HG03558 (cell line): ENCODE measurements around the gene TNFAIP3.

Experiments used
- ATAC-seq: cut with Tn5 transposase; IDR thresholded peaks from one replicate; pipeline ENCODE4 v1.9.1; 2021; ENCODE audit warnings: moderate number of reproducible peaks; ENCODE audit not compliant: unreplicated experiment; ENCODE audit errors: extremely low read depth

The TNFAIP3 gene

DNA sequence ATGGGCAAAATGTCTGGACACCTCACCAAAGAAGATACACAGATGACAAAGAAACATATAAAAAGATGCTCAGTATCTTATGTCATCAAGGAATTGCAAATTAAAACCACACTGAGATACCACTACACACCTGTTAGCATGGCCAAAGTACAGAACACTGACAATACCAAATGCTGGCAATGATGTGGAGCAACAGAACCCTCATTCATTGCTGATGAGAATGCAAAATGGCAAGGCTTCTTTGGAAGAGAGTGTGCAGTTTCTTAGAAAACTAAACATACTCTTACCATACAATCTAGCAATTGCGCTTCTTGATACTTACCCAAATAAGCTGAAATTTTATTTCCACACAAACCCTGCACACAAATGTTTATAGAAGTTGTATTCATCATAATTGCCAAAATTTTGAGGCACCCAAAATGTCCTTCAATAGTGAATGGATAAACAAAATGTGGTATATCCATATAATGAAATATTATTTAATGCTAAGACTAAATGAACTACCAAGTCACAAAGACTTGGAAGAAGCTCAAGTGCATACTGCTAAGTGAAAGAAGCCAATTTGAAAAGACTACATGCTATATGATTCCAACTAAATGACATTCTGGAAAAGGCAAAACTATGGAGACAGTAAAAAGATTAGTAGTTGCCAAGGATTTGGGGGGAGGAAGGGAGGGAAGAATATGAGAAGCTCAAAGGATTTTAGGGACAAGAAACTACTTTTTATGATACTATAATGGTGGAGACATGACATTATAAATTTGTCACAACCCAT lies 50.7 kb downstream of the TNFAIP3 start:
- ATAC-seq, result no peak

- no peak for ATAC-seq
Measured at GRCh38 chr6:137919502-137919823, 52.4 kb downstream of the TNFAIP3 start.

DNA sequence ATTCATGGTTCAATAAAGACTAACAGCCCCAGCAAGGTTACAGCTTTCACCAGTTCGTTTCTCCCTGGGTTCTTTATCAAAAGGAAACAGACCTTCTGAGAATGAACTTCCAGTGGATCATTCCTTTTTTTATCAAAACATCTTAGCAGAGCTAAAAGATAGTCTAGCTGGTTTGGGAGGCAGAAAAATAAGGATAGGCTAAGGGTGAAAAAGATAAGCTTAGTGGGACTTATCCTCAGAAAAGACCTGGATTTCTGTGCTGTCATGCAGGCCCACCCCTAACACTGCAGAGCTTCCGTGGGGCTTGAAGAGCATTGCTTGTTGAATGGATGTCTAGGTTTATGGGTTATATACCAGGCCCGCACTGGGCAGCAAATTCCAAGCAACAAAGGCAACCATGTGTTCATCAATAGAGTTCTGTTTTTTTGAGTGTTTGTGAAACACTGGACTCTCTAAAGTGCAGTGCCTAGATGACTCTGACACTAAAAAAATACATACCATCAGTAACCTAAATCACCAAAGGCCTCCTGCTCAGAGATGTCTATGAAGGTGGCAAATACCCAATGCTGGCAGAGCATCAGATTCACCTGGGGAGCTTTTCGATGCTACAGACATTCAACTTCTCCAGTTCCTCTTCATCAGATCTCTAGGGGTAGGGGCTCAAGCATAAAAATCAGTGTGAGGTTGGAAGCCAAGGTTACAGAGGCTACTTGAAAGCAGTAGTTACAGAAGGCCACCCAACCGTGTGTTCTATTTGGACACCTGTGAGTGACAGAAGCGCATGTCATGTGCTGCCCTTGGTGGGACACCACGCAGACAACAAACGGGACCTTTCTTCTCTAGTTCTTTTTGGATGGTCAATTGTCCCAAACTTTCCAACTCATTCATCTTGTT lies 53.0 kb downstream of the TNFAIP3 start:
- ATAC-seq, result no peak

DNA sequence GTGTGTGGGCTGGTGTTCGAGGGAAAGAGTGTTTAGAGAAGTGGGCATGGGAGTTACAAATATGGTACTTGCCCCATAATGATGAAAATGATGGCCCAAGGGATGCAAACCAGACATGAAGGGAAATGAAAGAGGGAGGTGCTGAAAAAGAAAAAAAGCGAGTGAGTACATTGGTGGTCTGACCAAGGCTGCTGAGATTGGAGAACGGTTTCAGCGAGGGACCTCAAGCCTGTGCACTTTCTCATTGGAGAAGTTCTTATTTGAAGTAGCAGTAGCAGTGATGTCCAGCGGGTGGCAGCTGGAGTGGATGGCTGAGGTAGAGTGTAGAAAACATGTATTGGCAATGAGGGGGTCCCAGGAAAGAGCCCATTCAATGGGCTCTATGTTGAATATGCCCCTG lies 54.8 kb downstream of the TNFAIP3 start:
- no peak for ATAC-seq

- no peak for ATAC-seq
Measured at GRCh38 chr6:137923866-137924653, 57.0 kb downstream of the TNFAIP3 start.

DNA sequence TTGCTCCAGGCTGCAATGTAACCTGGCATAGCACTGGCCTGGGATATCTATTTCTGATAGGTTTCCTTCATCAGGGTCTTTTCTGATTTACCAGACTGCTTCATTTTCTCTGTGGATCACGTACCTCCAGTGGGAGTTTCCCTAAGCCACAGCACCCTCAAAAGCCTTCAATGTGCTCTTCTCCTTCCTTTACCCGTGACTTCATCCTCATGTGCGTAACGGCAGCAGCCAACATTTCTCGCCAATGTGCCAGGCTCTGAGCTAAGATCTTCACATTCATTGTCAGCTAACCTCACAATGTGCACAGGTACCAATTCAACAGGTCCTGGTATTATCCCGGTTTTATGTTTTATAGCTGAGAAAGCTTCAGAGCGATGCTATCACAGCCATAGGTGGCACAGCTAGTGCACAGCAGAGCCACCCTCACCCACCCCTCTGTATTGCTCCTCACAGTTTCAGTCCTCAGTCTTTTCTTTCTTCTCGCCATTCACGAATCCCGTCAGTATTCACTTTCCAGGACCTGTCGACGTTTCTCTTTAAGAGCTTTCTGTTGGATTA lies 58.2 kb downstream of the TNFAIP3 start:
- ATAC-seq, result no peak

DNA sequence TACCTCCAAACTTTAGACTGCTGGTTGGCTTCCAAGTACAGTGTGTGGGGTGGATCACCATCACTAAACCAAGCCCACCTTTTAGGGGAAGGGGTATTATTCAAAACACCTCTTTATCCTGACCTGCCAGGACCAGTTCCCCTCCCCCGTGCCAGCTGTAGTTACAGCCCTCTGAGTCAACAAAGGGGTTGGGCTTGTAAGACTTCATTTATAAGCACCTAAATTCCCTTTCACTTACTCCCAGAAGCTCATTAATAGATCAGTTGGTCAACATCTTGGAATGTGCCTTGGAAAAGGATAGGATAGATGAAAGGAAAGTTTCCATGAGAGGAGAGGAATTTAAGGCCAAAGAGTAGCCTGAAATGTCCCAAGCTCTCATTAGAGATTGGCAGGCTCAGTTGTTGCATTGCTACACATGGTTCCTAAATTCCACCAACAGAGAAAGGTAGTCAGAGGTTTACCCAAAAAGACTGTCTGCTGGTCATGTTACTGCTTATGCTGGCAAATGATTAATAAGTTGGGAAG lies 59.2 kb downstream of the TNFAIP3 start:
- no peak for ATAC-seq

DNA sequence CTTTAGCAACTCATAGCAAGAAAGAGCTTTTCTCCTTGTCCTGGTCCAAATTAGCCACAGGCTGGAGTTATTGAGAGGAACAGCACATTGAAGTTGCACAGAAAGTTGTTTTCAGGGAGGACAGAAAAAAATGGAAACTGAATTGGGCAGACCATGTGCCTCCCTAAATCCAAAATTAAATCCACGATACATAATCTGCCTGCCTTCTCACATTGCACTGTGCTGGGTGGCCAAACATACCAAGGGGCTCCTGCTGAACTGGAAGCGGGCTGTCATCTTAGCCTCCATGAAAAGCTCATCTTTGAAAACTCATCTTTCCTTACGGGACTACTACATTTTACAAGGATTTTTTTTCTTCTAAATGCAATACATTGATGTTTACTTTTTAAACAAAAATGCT lies 59.9 kb downstream of the TNFAIP3 start:
- ATAC-seq, result no peak

DNA sequence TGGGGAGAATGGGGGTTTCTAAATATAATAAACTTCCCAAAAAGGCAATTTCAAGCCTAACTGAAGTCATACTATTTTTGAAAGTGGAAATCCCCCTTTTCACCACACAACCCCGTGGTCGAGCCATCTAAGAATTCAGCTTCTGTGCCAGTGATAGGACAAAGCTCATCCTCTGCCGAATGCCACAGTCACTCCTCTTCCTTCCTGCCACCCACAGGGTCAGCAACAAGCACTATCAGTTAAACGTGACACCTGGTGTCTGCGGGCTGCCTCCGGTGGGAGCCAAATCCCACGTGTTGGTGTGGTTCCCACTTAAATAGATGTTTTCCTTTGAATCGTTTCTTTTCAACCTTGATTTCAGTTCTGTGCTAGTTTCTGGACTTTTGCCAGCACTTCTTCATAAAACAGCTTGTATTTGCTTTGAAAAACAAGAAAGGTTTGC lies 60.7 kb downstream of the TNFAIP3 start:
- peak; percentile 85 for ATAC-seq

- no peak for ATAC-seq
Measured at GRCh38 chr6:137928286-137928685, 61.2 kb downstream of the TNFAIP3 start.

DNA sequence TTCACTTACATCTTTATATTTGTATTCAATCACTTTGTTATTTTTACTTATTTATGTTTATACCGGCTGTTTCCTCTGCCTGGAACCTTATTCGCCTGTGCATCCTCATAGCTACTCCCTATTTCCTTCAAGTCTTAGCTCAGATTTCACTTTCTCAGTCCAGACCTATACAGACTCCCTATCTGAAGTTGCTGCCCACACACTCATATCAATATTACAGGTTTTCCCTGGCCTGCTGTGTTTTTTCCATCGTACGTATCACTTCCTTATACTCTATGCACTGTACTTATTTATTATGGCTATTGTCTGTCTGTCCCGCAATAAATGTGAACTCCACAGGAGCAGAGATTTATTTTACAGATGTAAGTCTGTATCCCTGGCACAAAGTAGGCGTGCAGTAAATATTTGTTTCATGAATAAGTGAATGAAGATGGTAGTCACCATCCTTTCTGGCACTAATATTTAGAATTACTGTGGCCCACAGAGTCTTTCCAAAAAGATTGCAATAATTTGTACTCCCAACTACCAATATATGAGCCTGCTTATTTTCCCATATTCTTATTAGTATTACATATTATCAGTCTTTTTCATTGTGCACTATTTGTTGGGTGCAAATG lies 64.9 kb downstream of the TNFAIP3 start:
- no peak for ATAC-seq
